Measurements from ENCODE around the gene PCDH18.
"Not testable (repeated sequence)": the region's sequence is repeated elsewhere in the genome, so short reads cannot be mapped to it uniquely, and the experiment has no call there.

Gene PCDH18

DNA sequence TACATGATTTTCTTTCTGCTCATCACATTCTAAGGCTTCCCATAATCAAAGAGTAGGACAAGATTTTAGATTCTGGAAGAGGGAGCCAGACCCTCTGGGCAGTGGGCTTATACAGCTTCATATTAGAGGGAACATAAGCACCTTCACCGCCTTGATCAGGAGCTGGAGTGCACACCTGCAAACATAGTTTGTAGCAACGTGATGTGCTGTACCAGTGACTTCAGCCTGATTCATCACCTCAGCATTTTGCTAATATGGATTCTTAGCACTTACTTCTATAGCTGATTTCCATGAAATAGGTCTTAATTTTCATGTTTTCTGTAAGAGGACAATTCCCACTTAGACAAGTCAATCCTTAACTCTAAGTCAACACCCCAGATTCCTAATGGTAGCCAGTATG is 36.7 kb downstream of the PCDH18 start:
- TF ChIP-seq, protein P1, sequence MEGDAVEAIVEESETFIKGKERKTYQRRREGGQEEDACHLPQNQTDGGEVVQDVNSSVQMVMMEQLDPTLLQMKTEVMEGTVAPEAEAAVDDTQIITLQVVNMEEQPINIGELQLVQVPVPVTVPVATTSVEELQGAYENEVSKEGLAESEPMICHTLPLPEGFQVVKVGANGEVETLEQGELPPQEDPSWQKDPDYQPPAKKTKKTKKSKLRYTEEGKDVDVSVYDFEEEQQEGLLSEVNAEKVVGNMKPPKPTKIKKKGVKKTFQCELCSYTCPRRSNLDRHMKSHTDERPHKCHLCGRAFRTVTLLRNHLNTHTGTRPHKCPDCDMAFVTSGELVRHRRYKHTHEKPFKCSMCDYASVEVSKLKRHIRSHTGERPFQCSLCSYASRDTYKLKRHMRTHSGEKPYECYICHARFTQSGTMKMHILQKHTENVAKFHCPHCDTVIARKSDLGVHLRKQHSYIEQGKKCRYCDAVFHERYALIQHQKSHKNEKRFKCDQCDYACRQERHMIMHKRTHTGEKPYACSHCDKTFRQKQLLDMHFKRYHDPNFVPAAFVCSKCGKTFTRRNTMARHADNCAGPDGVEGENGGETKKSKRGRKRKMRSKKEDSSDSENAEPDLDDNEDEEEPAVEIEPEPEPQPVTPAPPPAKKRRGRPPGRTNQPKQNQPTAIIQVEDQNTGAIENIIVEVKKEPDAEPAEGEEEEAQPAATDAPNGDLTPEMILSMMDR (conservative IDR thresholded peaks at IDR 0.05; ENCODE audit: low read depth, low read length), result no peak
- H3K4me3 ChIP-seq (ENCODE audit: low read length), result no peak overlapping the region
- no peak for DNase-seq (ENCODE audit: low read depth)

DNA sequence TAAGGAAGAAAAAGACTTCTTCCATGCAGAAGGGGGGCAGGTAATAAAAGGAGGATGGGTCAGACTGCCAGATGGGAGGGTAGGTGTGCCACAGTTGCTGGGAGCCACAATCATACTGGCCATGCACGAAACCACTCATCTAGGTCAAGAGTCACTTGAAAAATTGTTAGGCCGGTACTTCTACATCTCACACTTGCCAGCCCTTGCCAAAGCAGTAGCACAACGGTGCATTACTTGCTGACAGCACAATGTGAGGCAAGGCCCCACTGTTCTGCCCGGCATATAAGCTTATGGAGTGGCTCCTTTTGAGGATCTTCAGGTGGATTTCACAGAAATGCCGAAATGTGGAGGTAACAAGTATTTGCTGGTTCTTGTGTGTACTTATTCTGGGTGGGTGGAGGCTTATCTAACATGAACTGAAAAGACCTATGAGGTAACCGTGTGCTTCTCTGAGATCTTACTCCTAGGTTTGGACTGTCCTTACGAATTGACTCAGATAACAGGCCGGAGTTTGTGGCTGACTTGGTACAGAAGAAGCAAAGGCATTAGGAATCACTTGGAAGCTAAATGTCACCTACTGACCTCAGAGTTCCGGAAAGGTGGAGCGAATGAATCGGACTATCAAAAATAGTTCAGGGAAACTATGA is 48.9 kb downstream of the PCDH18 start:
- DNase-seq (ENCODE audit: low read depth), result not testable (repeated sequence)

DNA sequence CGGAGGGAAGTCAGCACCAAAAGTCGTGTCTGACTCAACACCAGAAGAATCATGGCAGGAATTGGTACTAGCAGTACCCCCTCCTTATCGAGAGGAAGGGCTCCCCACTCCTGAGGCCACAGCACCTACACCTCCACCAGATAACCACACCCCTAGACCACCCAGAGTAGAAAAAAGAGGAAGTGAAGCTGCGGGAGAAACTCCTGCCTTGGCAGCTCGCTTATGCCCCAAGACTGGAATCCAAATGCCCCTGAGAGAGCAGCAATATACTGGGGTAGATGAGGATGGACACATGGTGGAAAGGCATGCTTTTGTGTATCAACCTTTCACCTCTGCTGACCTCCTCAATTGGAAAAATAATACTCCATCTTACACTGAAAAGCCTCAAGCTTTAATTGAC is 52.6 kb downstream of the PCDH18 start:
- H3K4me3 ChIP-seq (ENCODE audit: low read length); DNase-seq (ENCODE audit: low read depth): not testable (repeated sequence)

More for the DNA sequence above, 48.9 kb downstream of the PCDH18 start:
- H3K4me3 ChIP-seq (ENCODE audit: low read length), result not testable (repeated sequence)

DNA sequence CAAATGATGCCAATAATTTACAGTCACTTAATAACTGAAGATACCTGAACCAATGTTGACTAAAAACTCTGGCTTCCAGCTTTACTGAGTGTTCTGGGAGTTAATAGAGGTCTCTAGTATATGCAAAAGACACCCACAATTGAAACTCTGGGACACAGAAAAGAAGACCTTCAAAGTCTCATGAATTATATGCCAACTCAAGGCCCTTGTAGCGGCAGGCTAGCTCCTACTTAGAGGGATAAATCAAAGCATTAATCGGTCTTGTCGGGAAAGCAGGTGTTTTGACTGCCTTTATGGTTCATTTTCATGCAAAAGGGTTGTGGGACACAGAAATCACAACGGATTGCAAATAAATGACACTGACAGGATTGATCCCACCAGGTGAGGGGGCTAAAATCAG is 55.9 kb downstream of the PCDH18 start:
- no peak for DNase-seq (ENCODE audit: low read depth)
- TF ChIP-seq, protein P1 (conservative IDR thresholded peaks at IDR 0.05; ENCODE audit: low read depth, low read length), result no peak
- no peak overlapping the region for H3K4me3 ChIP-seq (ENCODE audit: low read length)

DNA sequence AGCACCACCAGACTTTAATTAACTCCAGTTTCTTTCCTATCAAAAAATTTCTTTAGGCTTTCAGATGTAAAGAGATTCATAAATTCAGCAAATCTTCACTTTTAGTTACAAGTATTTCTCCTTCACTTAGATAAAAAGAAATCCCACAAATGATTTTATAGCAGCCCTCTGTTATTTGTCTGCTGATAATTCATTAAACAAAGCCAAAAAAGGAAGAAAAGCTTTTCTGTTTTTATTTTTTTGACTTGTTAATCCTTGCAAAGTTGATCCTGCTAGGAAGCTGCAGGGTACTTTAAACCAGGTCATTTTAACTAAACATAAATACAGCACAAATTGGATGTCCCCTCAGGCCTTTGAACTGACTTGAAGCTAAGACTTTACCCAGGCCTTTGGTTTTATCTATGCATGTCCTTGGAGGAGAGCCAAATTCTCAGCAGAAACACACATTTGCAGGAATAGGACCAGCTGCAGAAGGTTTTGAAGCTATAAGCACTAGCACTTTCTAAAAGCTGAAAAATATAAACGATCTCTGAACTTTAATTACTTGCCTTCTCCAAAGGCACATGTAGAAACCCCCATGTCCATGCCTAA is 57.5 kb downstream of the PCDH18 start:
- no peak for DNase-seq (ENCODE audit: low read depth)
- TF ChIP-seq, protein P1 (conservative IDR thresholded peaks at IDR 0.05; ENCODE audit: low read depth, low read length), result no peak
- H3K4me3 ChIP-seq (ENCODE audit: low read length), result no peak overlapping the region

DNA sequence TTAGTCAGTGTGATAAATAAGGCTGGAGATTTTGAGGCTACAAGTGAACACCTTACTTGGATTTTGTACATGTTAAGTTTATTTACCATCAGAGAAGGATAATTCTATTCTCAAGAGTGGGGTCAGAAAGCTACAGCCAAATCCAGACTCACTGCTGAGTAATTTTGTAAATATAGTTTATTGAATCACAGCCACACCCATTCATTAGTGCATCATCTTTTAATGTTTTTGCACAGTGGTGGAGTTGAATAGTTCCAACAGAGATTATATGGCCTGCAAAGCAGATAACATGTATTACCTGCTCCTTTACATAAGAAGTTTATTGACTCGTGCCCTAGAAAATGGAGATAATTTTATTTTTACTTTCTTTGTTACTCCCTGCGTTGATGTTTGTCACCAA is 60.4 kb downstream of the PCDH18 start:
- no peak overlapping the region for H3K4me3 ChIP-seq (ENCODE audit: low read length)
- TF ChIP-seq, protein P1 (conservative IDR thresholded peaks at IDR 0.05; ENCODE audit: low read depth, low read length), result no peak
- no peak for DNase-seq (ENCODE audit: low read depth)

DNA sequence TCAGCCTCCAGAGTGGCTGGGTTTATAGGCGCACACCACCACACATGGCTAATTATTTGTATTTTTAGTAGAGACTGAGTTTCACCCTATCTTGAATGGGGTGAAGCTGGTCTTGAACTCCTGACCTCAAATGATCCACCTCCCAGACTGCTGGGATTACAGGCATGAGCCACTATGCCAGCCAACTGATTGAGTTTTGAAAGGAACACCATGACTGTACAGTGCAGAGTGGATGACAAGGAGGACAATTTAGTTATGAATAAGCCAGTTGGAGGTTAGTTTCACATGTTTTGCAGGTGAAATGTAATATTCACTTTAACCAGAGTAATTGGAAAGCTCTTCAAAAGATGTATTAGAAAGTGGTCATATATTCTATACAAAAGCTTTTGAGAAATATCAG is 60.8 kb downstream of the PCDH18 start:
- TF ChIP-seq, protein P1 (conservative IDR thresholded peaks at IDR 0.05; ENCODE audit: low read depth, low read length), result no peak
- no peak for DNase-seq (ENCODE audit: low read depth)
- no peak overlapping the region for H3K4me3 ChIP-seq (ENCODE audit: low read length)

DNA sequence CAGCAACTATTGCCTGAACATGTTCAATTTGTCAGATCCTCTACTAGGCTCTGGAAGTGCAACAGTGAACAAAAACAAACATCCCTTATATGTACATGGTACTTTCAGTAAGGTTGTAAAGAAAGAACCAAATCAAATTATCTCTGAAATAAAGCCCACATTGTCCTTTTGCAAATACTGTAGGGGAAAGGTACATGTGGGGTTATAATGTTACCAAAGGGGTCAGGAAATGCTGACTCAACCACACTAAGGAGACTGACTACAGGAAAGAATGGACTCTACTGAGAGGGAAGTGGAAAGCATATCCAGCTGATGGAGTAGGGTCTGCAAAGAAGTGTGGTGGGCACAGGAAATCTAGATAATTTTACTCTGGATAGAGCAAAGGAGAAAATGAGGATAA is 61.5 kb downstream of the PCDH18 start:
- no peak for DNase-seq (ENCODE audit: low read depth)
- TF ChIP-seq, protein P1 (conservative IDR thresholded peaks at IDR 0.05; ENCODE audit: low read depth, low read length), result no peak
- H3K4me3 ChIP-seq (ENCODE audit: low read length), result no peak overlapping the region

Measured in retinal pigment epithelial cell (primary cell).